NCI-H526 (cell line): ENCODE data around the gene MAP6.
"Not testable (repeated sequence)": the region's sequence is repeated elsewhere in the genome, so short reads cannot be mapped to it uniquely, and the experiment has no call there.

Experiments used
- DNase-seq, 2 experiments: peaks; one replicate each; lab custom pipeline; 2025; lab: John Stamatoyannopoulos, UW

The MAP6 gene

GRCh38 chr11:75591966-75592365, 76.9 kb downstream of the MAP6 start:
- DNase-seq: no peak

DNA sequence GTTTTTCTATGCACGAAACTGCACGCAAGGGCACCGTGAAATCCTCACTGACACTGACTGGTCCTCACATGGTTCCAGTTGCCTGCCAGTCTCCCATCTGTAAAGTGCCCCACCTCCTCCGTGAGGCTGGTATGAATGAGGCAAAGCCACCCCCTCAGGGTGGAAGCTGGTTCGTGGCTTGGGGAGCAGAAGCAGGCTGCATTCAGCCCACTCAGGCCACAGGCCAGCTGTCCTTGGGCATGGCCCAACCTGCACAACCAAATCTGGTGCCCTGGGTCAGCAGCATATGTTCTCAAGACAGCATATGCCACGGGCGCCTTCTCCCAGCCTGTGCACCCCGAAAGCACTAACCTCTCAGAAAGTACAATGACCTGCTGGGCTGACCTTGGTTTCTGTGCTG, 77.5 kb downstream of the MAP6 start:
- DNase-seq: no peak

GRCh38 chr11:75589933-75590332, 78.9 kb downstream of the MAP6 start:
- DNase-seq: no peak

DNA sequence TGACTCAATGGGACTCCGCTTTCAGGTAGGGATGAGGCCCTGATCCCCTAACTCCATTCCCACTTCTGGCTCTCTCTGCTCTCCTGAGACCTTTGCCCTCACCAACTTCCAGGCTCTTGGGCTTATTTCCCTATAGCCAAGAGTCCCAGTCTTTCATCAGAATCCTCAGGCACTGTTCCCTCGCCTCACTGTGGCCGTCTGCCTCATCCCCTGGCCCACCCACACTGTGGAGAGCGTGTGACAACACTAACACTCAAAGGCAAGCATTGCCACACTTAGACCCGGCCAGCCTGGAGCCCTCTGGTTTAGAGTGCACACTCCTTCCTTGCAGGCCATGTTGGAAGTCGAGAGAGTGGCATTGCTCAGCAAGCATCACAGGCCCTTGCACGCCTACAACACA, 79.8 kb downstream of the MAP6 start:
- no peak for DNase-seq

- no peak for DNase-seq
These were observed 80.8 kb downstream of the MAP6 start for GRCh38 chr11:75588051-75588481.

DNA sequence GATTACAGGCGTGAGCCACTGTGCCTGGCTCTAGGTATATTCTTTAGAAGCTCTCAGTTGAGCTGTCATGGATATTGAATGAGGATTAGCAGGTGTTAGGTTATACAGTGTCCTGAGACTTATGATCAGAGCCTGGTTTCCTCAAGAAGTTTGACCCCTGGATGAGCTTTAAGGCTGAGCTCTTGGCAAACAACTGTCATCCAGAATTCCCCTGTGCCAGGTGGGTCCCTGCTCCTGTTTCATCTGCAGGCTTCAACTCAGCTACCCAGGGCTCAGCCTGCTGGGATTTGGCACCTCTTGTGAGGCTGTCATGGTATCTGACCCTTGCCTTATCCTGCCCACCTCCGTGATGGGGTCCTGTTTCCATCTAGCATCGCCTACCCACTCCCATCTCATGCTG, 82.4 kb downstream of the MAP6 start:
- no peak for DNase-seq

GRCh38 chr11:75585293-75585670, 83.6 kb downstream of the MAP6 start:
- DNase-seq: no peak

- not testable (repeated sequence) for DNase-seq
These were observed 84.1 kb downstream of the MAP6 start for GRCh38 chr11:75584659-75585292.

- peak; percentile 19 to 68 for DNase-seq
These were observed 84.8 kb downstream of the MAP6 start for GRCh38 chr11:75583718-75584658.

- DNase-seq: peak; percentile 38 to 82
These were observed 85.7 kb downstream of the MAP6 start for GRCh38 chr11:75582895-75583717.

DNA sequence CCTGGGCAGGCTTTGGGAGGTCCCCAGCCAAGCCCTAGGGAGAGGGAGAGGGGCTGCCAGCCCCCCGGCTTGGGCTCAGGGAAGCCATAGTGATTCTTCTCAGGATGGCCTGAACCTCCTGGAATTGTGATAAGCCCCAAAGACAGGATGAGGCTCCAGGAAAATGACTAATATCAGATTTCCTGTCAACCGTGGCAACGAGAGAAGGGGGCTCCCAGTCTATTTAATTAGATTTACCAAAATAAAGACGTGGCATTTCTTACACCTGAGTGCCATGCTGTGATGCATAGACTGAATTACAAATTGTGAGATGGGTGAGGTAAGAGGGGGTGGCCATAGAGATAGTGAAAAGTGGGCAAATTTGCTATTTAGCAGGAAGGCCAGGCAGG, 86.3 kb downstream of the MAP6 start:
- no peak for DNase-seq

- no peak for DNase-seq
These were observed 89.0 kb downstream of the MAP6 start for GRCh38 chr11:75579841-75580240.

DNA sequence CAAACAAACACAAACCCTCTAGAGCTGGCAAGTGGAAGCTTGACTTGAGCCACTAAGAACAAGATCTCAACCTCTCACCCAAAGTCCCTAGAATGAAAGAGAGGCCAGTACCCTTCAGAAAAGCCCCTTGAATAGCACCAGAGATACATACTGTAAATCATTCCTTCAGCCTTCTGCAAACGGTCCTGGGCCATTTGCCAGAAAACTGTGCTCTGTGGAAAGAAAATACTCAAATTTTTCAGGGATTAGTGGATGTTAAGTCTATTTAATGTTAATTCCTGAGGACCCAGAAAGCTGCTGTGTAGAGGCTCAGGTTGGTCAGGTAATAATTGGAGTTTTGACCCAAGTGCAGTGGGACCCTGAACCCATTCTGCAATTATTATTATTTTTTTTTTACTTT, 89.9 kb downstream of the MAP6 start:
- DNase-seq: no peak

- DNase-seq: peak in 1 of 2 experiments; percentile 43
These were observed 91.6 kb downstream of the MAP6 start for GRCh38 chr11:75577207-75577606.

DNA sequence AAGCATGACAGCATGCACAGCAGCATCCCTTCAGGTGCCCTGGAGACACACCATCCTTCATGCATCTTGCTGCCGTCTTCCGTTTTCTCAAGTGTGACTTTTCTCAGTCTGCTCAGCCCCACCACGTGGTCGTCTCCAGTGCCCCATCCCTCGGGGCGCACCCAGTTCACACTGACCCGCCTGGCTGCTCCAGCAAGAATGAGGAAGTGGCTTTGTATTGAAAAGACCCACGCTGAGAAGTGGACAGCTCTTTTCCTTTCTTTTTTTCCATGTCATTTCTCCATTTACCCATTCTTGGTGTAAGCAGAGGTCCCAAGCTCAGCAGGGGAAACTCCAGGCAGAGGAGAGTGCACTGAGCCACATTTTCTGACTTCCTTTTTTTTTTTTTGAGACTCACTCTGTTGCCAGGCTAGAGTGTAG, 92.3 kb downstream of the MAP6 start:
- no peak for DNase-seq

- no peak for DNase-seq
These were observed 92.8 kb downstream of the MAP6 start for GRCh38 chr11:75576017-75576416.

- DNase-seq: no peak
These were observed 93.9 kb downstream of the MAP6 start for GRCh38 chr11:75574698-75575602.

- DNase-seq: no peak
These were observed 96.1 kb downstream of the MAP6 start for GRCh38 chr11:75572744-75573143.

DNA sequence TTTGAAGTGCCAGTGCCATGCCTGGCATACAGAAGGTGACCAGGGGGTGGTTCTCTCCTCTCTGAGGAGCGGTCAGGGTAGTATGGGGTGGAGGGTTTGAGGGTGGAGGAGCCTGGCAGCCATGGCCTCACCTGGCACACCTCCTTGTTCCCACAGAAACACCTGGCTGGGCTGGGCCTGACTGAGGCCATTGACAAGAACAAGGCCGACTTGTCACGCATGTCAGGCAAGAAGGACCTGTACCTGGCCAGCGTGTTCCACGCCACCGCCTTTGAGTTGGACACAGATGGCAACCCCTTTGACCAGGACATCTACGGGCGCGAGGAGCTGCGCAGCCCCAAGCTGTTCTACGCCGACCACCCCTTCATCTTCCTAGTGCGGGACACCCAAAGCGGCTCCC, 97.2 kb downstream of the MAP6 start:
- DNase-seq: no peak

GRCh38 chr11:75570559-75571139, 98.2 kb downstream of the MAP6 start:
- DNase-seq: no peak

DNA sequence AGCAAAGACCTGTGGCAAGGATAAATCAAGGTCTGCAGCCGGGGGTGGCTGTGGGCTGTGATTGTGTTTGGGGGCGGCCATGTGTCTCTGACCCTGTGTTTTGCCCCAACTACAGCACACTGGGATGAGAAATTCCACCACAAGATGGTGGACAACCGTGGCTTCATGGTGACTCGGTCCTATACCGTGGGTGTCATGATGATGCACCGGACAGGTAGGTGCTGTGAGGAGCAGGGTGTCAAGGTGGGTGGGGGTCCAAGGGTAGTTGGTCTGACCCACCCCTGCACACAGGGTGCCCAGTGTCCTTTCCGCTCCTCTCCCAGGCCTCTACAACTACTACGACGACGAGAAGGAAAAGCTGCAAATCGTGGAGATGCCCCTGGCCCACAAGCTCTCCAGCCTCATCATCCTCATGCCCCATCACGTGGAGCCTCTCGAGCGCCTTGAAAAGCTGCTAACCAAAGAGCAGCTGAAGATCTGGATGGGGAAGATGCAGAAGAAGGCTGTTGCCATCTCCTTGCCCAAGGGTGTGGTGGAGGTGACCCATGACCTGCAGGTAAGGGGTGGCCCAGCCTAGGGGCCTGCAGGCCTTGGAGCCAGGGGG, 100.1 kb downstream of the MAP6 start:
- DNase-seq: no peak
